ENCODE data around the gene ACKR4. TPM values are rescaled to one million over a fixed set of nuclear protein-coding genes. Genes with fewer than 3 reads are reported as not detected.

The ACKR4 gene
- total and polyA plus RNA-seq, 2 experiments from 2014 or later = 0.26 TPM; not detected in 1

DNA sequence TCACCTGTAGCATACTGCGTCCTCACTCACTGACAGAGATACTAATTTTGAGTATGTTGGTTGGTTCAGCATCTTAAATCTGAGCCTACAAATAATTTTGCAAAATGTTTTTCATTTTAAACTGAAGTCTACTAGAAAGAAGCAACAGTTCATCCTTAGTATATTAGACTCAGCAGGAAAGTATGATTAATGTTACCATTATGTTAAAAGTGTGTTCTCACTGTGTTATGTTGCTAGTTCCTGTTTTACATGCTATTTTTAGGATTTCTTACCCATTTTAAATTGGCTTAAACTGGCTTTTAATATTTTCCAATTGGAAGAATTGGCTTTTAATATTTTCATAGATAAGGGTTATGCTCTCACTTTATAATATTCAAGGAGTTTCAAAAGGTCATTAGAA is 25.7 kb downstream of the ACKR4 start (continued):
- TF ChIP-seq, protein P1, sequence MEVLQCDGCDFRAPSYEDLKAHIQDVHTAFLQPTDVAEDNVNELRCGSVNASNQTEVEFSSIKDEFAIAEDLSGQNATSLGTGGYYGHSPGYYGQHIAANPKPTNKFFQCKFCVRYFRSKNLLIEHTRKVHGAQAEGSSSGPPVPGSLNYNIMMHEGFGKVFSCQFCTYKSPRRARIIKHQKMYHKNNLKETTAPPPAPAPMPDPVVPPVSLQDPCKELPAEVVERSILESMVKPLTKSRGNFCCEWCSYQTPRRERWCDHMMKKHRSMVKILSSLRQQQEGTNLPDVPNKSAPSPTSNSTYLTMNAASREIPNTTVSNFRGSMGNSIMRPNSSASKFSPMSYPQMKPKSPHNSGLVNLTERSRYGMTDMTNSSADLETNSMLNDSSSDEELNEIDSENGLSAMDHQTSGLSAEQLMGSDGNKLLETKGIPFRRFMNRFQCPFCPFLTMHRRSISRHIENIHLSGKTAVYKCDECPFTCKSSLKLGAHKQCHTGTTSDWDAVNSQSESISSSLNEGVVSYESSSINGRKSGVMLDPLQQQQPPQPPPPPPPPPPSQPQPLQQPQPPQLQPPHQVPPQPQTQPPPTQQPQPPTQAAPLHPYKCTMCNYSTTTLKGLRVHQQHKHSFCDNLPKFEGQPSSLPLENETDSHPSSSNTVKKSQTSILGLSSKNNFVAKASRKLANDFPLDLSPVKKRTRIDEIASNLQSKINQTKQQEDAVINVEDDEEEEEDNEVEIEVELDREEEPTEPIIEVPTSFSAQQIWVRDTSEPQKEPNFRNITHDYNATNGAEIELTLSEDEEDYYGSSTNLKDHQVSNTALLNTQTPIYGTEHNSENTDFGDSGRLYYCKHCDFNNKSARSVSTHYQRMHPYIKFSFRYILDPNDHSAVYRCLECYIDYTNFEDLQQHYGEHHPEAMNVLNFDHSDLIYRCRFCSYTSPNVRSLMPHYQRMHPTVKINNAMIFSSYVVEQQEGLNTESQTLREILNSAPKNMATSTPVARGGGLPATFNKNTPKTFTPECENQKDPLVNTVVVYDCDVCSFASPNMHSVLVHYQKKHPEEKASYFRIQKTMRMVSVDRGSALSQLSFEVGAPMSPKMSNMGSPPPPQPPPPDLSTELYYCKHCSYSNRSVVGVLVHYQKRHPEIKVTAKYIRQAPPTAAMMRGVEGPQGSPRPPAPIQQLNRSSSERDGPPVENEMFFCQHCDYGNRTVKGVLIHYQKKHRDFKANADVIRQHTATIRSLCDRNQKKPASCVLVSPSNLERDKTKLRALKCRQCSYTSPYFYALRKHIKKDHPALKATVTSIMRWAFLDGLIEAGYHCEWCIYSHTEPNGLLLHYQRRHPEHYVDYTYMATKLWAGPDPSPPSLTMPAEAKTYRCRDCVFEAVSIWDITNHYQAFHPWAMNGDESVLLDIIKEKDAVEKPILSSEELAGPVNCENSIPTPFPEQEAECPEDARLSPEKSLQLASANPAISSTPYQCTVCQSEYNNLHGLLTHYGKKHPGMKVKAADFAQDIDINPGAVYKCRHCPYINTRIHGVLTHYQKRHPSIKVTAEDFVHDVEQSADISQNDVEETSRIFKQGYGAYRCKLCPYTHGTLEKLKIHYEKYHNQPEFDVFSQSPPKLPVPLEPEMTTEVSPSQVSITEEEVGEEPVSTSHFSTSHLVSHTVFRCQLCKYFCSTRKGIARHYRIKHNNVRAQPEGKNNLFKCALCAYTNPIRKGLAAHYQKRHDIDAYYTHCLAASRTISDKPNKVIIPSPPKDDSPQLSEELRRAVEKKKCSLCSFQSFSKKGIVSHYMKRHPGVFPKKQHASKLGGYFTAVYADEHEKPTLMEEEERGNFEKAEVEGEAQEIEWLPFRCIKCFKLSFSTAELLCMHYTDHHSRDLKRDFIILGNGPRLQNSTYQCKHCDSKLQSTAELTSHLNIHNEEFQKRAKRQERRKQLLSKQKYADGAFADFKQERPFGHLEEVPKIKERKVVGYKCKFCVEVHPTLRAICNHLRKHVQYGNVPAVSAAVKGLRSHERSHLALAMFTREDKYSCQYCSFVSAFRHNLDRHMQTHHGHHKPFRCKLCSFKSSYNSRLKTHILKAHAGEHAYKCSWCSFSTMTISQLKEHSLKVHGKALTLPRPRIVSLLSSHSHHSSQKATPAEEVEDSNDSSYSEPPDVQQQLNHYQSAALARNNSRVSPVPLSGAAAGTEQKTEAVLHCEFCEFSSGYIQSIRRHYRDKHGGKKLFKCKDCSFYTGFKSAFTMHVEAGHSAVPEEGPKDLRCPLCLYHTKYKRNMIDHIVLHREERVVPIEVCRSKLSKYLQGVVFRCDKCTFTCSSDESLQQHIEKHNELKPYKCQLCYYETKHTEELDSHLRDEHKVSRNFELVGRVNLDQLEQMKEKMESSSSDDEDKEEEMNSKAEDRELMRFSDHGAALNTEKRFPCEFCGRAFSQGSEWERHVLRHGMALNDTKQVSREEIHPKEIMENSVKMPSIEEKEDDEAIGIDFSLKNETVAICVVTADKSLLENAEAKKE (CRISPR knock-in tag; IDR thresholded peaks at IDR 0.05) = no peak
- TF ChIP-seq EZH2 (IDR thresholded peaks at IDR 0.05; ENCODE audit: low read depth, unreplicated experiment) = no peak
- no peak for TF ChIP-seq STAT1 (IDR thresholded peaks at IDR 0.05; ENCODE audit: unreplicated experiment)
- TF ChIP-seq, protein P2, sequence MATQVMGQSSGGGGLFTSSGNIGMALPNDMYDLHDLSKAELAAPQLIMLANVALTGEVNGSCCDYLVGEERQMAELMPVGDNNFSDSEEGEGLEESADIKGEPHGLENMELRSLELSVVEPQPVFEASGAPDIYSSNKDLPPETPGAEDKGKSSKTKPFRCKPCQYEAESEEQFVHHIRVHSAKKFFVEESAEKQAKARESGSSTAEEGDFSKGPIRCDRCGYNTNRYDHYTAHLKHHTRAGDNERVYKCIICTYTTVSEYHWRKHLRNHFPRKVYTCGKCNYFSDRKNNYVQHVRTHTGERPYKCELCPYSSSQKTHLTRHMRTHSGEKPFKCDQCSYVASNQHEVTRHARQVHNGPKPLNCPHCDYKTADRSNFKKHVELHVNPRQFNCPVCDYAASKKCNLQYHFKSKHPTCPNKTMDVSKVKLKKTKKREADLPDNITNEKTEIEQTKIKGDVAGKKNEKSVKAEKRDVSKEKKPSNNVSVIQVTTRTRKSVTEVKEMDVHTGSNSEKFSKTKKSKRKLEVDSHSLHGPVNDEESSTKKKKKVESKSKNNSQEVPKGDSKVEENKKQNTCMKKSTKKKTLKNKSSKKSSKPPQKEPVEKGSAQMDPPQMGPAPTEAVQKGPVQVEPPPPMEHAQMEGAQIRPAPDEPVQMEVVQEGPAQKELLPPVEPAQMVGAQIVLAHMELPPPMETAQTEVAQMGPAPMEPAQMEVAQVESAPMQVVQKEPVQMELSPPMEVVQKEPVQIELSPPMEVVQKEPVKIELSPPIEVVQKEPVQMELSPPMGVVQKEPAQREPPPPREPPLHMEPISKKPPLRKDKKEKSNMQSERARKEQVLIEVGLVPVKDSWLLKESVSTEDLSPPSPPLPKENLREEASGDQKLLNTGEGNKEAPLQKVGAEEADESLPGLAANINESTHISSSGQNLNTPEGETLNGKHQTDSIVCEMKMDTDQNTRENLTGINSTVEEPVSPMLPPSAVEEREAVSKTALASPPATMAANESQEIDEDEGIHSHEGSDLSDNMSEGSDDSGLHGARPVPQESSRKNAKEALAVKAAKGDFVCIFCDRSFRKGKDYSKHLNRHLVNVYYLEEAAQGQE (IDR thresholded peaks at IDR 0.05; ENCODE audit: unreplicated experiment) = no peak
- no peak for TF ChIP-seq JUNB (IDR thresholded peaks at IDR 0.05; ENCODE audit: unreplicated experiment)
- no peak for TF ChIP-seq POLR2AphosphoS5 (IDR thresholded peaks at IDR 0.05; ENCODE audit: low read depth)

DNA sequence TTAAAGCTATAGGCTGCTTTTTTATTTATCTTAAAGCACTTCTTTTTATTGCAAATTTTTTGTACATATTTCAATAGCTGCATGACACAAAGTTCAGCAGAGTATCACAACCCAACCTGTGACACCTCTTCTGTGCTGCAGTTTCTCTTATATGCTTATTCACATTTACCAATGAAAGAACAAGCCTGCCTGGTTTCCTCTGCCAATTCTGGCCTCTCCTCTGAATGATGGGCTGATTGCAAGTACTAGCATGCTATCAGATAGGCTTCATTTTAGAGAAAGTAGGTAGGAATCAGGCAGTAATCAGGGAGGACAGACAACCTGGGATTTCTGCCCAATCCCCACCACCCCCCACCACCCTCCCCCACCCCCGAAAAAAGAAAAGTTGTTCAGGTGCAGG is 26.6 kb downstream of the ACKR4 start:
- DNase-seq (ENCODE audit: low spot score) = no peak
- Histone ChIP-seq H3K79me2 (replicated peaks; ENCODE audit: insufficient read depth) (no peaks in the 10 kb centered on the region), H4K20me1 (replicated peaks; ENCODE audit: insufficient read depth) (no peaks in the 10 kb centered on the region), H3K9me2 (ENCODE audit: insufficient read depth) (no peaks in the 10 kb centered on the region), H2AFZ (no peak overlapping the region), H3K4me3 (no peak overlapping the region), H3K4me1 (ENCODE audit: insufficient read depth) (peaks cover 14% of the 10 kb centered on the region), H3K27ac (ENCODE audit: low read depth) (no peak overlapping the region), H3K27me3 (ENCODE audit: insufficient read depth) (no peaks in the 10 kb centered on the region), H3K36me3 (ENCODE audit: insufficient read depth) (no peaks in the 10 kb centered on the region), H3K4me2 (no peak overlapping the region), H3F3A (replicated peaks; ENCODE audit: low read depth) (no peaks in the 10 kb centered on the region)
- ATAC-seq = no peak
- peaks cover 14% of the 10 kb centered on the region; the same call in 2 of the 3 replicates for H3K4me1 Mint-ChIP-seq
- H3K9me3 Mint-ChIP-seq = no peaks in the 10 kb centered on the region
- no peaks in the 10 kb centered on the region for H3K27me3 Mint-ChIP-seq (ENCODE audit: insufficient read depth, low read depth, poor library complexity)
- H3K4me3 Mint-ChIP-seq = no peak overlapping the region
- peaks cover 2% of the 10 kb centered on the region; the same call in 2 of the 3 replicates for H3K36me3 Mint-ChIP-seq (ENCODE audit: low read depth)
- H3K27ac Mint-ChIP-seq = no peak overlapping the region
- TF ChIP-seq POLR2AphosphoS5 (IDR thresholded peaks at IDR 0.05; ENCODE audit: low read depth) (no peak), ZNF114 (CRISPR knock-in tag; IDR thresholded peaks at IDR 0.05) (no peak), NANOG (IDR thresholded peaks at IDR 0.05; ENCODE audit: borderline replicate concordance) (no peak), ZNF331 (CRISPR knock-in tag; IDR thresholded peaks at IDR 0.05; ENCODE audit: low read depth) (no peak), EZH2phosphoT487 (IDR thresholded peaks at IDR 0.05; ENCODE audit: unreplicated experiment) (no peak), STAT1 (IDR thresholded peaks at IDR 0.05; ENCODE audit: unreplicated experiment) (no peak), EZH2 (IDR thresholded peaks at IDR 0.05; ENCODE audit: low read depth, unreplicated experiment) (no peak)
- TF ChIP-seq, protein P3, sequence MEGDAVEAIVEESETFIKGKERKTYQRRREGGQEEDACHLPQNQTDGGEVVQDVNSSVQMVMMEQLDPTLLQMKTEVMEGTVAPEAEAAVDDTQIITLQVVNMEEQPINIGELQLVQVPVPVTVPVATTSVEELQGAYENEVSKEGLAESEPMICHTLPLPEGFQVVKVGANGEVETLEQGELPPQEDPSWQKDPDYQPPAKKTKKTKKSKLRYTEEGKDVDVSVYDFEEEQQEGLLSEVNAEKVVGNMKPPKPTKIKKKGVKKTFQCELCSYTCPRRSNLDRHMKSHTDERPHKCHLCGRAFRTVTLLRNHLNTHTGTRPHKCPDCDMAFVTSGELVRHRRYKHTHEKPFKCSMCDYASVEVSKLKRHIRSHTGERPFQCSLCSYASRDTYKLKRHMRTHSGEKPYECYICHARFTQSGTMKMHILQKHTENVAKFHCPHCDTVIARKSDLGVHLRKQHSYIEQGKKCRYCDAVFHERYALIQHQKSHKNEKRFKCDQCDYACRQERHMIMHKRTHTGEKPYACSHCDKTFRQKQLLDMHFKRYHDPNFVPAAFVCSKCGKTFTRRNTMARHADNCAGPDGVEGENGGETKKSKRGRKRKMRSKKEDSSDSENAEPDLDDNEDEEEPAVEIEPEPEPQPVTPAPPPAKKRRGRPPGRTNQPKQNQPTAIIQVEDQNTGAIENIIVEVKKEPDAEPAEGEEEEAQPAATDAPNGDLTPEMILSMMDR (conservative IDR thresholded peaks at IDR 0.05; ENCODE audit: low read depth in 2 of 2) = no peak
- TF ChIP-seq, protein P4, sequence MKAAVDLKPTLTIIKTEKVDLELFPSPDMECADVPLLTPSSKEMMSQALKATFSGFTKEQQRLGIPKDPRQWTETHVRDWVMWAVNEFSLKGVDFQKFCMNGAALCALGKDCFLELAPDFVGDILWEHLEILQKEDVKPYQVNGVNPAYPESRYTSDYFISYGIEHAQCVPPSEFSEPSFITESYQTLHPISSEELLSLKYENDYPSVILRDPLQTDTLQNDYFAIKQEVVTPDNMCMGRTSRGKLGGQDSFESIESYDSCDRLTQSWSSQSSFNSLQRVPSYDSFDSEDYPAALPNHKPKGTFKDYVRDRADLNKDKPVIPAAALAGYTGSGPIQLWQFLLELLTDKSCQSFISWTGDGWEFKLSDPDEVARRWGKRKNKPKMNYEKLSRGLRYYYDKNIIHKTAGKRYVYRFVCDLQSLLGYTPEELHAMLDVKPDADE (IDR thresholded peaks at IDR 0.05) = no peak
